CD4-positive, alpha-beta T cell treated with Interleukin-17A for 1 hour (primary cell): Measurements from ENCODE around the gene SPPL2C.

Source experiments
- DNase-seq: peaks from one replicate; pipeline ENCODE4 v3.0.0-alpha.2; 2020

Gene SPPL2C

DNA sequence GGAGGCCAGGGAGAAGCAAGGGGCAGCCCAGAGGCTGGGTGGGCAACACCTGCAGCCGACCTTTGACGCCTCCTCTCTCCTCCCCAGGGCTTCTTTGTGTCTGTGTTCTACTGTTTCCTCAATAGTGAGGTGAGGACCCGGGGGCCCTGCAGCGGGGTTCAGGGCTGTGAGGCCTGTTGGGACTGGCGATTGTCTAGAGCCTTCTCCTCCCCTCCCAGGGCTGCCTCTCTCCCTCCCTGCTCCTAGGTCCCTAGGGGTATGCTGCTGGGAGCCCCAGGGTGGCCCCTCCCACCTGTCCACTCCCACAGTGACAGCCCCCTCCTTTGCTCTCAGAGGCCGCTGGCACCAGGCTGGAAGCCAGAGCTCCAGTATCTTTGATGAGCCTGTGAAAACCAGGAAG, 10.8 kb upstream of the SPPL2C start:
- no peak for DNase-seq

- no peak for DNase-seq
Observed at GRCh38 chr17:45834471-45835396, 9.9 kb upstream of the SPPL2C start.

GRCh38 chr17:45835481-45835880, 9.2 kb upstream of the SPPL2C start:
- DNase-seq: no peak

- DNase-seq: no peak
Observed at GRCh38 chr17:45836047-45837044, 8.3 kb upstream of the SPPL2C start.

DNA sequence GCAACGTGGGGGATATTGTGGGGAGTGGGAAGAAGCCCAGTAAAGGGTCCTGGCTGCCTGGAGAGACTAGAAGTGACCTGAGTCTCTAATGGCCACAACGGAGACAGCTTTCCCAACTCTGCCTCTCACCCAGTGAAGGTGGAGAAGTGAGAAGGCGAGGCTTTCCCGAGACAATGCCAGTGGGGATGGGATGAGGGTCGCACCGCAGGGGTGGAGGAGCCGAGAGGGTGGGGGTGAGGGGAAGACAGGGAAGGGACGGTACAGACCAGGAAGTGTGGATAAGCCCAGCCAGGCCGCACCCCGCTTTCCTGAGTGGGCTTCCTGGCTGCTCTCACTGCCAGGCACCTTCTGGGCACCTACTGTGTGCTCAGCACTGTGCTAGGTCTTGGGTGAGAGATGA, 7.5 kb upstream of the SPPL2C start:
- no peak for DNase-seq

GRCh38 chr17:45837603-45838002, 7.1 kb upstream of the SPPL2C start:
- DNase-seq: no peak

DNA sequence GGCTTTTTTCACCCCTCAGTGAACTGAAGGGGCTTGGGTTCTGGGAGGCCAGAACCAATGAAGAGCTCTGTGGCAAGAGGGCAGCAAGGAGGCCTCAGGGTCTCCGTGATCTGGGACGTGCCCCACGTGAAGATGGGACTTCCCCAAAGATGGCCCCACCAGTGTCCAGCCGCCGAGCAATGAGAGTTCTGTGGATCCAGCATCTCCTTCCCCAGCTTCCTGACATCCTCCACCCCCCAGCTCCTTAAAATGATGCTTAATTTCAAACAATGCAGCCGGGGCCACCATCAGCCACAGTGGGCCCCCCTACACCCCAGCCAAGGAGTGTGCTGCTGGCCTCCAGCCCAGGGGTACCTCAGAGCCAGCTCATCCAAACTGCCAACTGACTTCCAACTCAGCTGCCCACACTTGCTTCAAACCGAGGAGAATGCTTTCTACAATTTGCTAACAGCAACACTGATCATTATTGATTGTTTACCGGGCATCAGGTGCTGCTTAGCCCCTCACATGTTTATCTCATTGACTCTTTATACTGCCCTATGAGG, 5.9 kb upstream of the SPPL2C start:
- DNase-seq: no peak

DNA sequence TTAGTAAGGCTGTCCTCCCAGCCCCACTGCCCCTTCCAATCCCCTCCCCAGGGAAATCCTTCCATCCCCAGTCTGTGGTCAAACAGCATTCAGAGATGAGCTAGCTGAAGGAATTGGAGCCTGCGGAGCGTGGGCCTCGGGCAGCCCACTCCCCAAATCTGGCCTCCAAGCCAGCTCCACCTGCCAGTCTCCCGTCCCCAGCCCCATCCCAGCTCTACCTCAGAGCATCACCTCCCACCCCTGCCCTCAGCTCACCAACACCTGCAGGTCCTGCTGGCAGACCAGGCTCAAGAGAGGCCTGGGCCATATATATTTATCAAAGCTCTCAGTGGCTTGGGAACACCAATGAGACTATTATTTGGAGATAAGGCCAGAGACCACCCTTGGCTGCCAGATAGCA, 5.2 kb upstream of the SPPL2C start:
- DNase-seq: no peak

DNA sequence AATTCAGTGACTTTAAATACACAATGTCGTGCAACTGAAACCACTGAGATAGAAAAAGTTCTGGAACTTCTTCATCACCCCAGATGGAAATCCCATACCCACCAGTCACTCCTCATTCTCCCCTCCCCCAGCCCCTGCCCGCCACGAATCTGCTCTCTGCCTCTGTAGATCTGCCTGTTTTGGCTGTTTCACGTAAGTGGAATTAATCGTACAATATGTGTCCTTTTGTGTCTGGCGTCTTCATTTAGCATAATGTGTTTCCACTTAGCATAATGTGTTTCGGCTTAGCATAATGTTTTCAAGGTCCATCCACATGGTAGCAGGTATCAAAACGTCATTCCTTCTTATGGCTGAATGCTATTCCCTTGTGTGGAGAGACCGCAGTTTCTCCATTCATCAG, 3.5 kb upstream of the SPPL2C start:
- DNase-seq: no peak

- no peak for DNase-seq
Observed at GRCh38 chr17:45841883-45842525, 2.7 kb upstream of the SPPL2C start.

DNA sequence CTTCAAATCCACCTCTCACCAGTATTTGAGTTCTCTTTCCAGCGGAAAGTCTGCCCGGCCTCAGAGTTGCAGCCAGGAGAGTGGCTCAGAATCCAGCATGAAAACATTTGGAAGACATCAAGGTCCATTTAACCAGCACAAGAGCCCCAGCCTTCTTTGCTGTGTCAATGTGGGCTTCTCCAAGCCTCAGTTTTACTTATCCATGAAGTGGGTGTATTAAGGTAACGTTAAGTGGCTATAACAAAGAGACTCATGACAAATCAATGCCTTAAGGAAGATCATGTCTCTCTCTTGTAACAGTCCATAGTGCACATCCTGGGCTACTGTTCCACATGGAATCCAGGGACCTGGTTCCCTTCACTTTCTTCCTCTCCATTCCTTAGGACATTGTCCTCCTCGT, 959 bp upstream of the SPPL2C start:
- DNase-seq: no peak

- no peak for DNase-seq
Observed at GRCh38 chr17:45845376-45846185, 900 bp downstream of the SPPL2C start.

DNA sequence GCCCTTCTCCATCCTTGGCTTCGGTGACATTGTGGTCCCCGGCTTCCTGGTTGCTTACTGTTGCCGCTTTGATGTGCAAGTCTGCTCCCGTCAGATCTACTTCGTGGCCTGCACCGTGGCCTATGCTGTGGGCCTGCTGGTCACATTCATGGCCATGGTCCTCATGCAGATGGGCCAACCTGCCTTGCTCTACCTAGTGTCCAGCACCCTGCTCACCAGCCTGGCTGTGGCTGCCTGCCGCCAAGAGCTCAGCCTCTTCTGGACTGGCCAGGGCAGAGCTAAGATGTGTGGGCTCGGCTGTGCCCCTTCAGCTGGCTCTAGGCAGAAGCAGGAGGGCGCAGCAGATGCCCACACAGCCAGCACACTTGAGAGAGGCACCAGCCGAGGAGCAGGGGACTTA, 1.5 kb downstream of the SPPL2C start:
- no peak for DNase-seq

DNA sequence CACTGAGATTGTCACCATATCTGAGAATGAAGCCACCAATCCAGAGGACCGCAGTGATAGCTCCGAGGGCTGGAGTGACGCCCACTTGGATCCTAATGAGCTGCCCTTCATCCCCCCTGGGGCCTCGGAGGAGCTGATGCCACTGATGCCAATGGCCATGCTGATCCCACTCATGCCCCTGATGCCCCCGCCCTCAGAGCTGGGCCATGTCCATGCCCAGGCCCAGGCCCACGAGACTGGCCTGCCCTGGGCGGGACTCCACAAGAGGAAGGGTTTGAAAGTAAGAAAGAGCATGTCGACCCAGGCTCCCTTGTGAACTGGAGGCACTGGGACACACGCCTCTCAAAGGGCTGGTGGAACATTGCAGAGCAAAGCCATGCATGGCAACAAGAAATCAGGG, 2.0 kb downstream of the SPPL2C start:
- no peak for DNase-seq

GRCh38 chr17:45847101-45847500, 2.4 kb downstream of the SPPL2C start:
- no peak for DNase-seq

- no peak for DNase-seq
Observed at GRCh38 chr17:45847747-45848146, 3.1 kb downstream of the SPPL2C start.

GRCh38 chr17:45848405-45848804, 3.7 kb downstream of the SPPL2C start:
- DNase-seq: no peak

DNA sequence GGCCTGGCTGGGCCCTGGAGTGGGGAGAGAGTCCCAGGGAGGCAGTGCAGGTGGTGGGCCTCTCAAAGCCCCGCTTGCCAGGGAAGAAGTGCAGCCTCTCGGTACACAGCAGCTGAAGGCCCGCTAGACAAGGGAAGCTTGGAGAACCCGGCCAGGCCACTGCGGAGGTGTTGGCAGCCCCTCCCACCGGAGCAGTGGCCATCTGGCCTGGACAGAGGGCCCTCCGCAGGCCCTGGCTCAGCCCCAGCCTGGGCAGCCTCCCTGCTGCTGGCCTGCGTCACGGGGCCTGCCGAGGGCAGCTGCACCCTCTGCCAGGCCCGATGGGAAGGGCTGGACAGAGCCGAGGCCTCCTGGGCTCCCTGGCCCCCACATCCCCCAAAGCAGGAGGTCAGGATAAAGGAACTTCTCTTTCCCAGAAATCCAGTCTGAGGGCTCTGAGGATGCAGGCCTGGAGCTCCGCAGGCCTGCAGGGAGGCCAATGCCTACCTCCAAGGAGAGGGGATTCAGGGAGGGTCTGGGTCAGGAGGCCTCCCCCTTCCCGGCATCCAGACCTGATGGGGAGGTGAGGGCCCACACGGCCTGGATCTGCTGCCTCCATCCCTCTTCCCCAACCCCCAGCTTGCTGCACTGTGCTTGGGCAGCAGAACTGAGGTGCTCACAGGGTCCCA, 4.3 kb downstream of the SPPL2C start:
- DNase-seq: no peak

GRCh38 chr17:45849536-45849990, 4.9 kb downstream of the SPPL2C start:
- DNase-seq: no peak

DNA sequence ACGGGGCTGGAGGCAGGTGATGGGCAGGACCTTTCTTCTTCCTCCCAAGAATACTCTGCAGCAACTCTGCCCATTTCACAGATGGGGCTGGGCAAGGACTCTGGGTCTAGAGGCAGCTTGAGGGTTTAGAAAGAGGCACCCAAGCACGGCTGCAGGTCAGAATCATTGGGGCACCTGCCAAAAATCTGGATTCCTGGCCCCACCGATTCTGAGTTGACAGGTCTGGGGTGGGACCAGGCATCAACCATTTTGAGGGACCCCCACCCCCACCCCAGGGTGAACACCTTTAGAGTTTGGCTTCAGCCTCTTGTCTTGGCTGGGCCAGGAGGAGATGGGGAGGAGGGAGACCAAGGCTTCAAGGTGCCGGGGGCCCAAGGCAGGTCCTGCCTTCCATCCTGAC, 5.3 kb downstream of the SPPL2C start:
- DNase-seq: no peak

DNA sequence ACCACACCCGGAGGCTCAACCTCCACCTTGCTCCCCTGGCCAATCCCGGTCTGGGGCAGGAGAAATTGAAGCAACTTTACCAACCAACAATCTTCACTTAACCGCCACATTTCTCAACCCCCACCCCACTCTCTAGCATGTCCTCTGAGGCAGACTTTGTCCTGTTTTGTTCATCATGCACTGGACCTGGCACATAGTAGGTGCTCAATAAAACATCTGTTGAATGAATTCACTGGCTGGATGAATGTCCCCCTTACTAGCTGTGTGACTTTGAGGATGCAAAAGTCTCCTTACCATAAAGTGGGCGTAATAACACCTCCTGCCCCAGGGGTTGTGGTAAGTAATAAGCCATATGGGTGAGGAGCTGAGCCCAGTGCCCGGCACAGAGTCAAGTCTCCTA, 5.8 kb downstream of the SPPL2C start:
- DNase-seq: no peak
